Hepatocyte (in vitro differentiated cells): Measurements from ENCODE around the gene SAMD1. TPM values are rescaled to one million over a fixed set of nuclear protein-coding genes. Genes with fewer than 3 reads are reported as not detected.

Experiments
- polyA plus RNA-seq: library from polyadenylated mRNA; unstranded; fragments of >200 nt; fragmentation: Nextera tagmentation; extraction: Ambion mirVana; gene quantifications from 2 replicates; pipeline ENCODE4 v1.2.1, GENCODE V29; 2016
- total RNA-seq: library from RNA; depleted of rRNA; stranded (reverse); fragments of >200 nt; gene quantifications from 2 replicates; pipeline ENCODE4 v1.2.3, GENCODE V29; 2014

SAMD1 gene
- total and polyA plus RNA-seq, 2 experiments from 2014 or later = 35.8 to 45.6 TPM

Other genes starting within 250 kb of the SAMD1 start
- 0.60 TPM in 1 of 2 replicates, not detected in the other for gene NANOS3, start 213.6 kb downstream of the SAMD1 start, total RNA-seq
- gene NANOS3, start 213.6 kb downstream of the SAMD1 start, polyA plus RNA-seq = 2.1 and 4.0 TPM in 2 replicates
- gene BRME1, start 184.6 kb downstream of the SAMD1 start, total RNA-seq = 2.2 and 14.4 TPM in 2 replicates
- 3.2 and 4.5 TPM in 2 replicates for gene BRME1, start 184.6 kb downstream of the SAMD1 start, polyA plus RNA-seq
- 14.8 and 20.8 TPM in 2 replicates for gene CC2D1A, start 184.6 kb downstream of the SAMD1 start, total RNA-seq
- 40.9 and 43.3 TPM in 2 replicates for gene CC2D1A, start 184.6 kb downstream of the SAMD1 start, polyA plus RNA-seq
- gene PODNL1, start 152.3 kb downstream of the SAMD1 start, total RNA-seq = 0.17 TPM in 1 of 2 replicates, not detected in the other
- 2.4 and 3.3 TPM in 2 replicates for gene PODNL1, start 152.3 kb downstream of the SAMD1 start, polyA plus RNA-seq
- gene DCAF15, start 138.2 kb downstream of the SAMD1 start, total RNA-seq = 9.3 and 13.4 TPM in 2 replicates
- 16.4 and 19.0 TPM in 2 replicates for gene DCAF15, start 138.2 kb downstream of the SAMD1 start, polyA plus RNA-seq
- 2.2 and 4.2 TPM in 2 replicates for gene RFX1, start 84.4 kb downstream of the SAMD1 start, total RNA-seq
- 2.4 and 4.1 TPM in 2 replicates for gene RFX1, start 84.4 kb downstream of the SAMD1 start, polyA plus RNA-seq
- gene RLN3, start 62.6 kb downstream of the SAMD1 start, total RNA-seq = not detected in 2 replicates
- gene RLN3, start 62.6 kb downstream of the SAMD1 start, polyA plus RNA-seq = not detected in 2 replicates
- 1.9 and 2.0 TPM in 2 replicates for gene IL27RA, start 59.0 kb downstream of the SAMD1 start, total RNA-seq
- gene IL27RA, start 59.0 kb downstream of the SAMD1 start, polyA plus RNA-seq = 1.7 and 2.3 TPM in 2 replicates
- gene PALM3, start 28.7 kb downstream of the SAMD1 start, total RNA-seq = 2.1 and 2.3 TPM in 2 replicates
- 2.3 and 3.4 TPM in 2 replicates for gene PALM3, start 28.7 kb downstream of the SAMD1 start, polyA plus RNA-seq
- gene MISP3, start 18.0 kb downstream of the SAMD1 start, total RNA-seq = 3.7 and 4.9 TPM in 2 replicates
- gene MISP3, start 18.0 kb downstream of the SAMD1 start, polyA plus RNA-seq = 12.5 and 13.1 TPM in 2 replicates
- gene C19orf67, start 5.0 kb downstream of the SAMD1 start, total RNA-seq = not detected in 2 replicates
- gene C19orf67, start 5.0 kb downstream of the SAMD1 start, polyA plus RNA-seq = not detected in 2 replicates
- 29.0 and 41.5 TPM in 2 replicates for gene PRKACA, start 27.0 kb upstream of the SAMD1 start, total RNA-seq
- gene PRKACA, start 27.0 kb upstream of the SAMD1 start, polyA plus RNA-seq = 12.2 and 13.4 TPM in 2 replicates
- 5.1 and 7.3 TPM in 2 replicates for gene ASF1B, start 45.8 kb upstream of the SAMD1 start, total RNA-seq
- 10.0 and 12.4 TPM in 2 replicates for gene ASF1B, start 45.8 kb upstream of the SAMD1 start, polyA plus RNA-seq
- 11.5 and 16.9 TPM in 2 replicates for gene ADGRL1, start 115.4 kb upstream of the SAMD1 start, total RNA-seq
- gene ADGRL1, start 115.4 kb upstream of the SAMD1 start, polyA plus RNA-seq = 11.9 and 16.3 TPM in 2 replicates